GM21367 (cell line): ENCODE measurements around the gene AGAP1.

Source experiments
- ATAC-seq: cut with Tn5 transposase; IDR thresholded peaks from one replicate; pipeline ENCODE4 v1.9.1; 2021; ENCODE audit not compliant: unreplicated experiment

AGAP1 gene

GRCh38 chr2:235833971-235834620 lies 340.3 kb downstream of the AGAP1 start:
- ATAC-seq: no peak

- no peak for ATAC-seq
Measured at GRCh38 chr2:235834781-235835180, 340.9 kb downstream of the AGAP1 start.

DNA sequence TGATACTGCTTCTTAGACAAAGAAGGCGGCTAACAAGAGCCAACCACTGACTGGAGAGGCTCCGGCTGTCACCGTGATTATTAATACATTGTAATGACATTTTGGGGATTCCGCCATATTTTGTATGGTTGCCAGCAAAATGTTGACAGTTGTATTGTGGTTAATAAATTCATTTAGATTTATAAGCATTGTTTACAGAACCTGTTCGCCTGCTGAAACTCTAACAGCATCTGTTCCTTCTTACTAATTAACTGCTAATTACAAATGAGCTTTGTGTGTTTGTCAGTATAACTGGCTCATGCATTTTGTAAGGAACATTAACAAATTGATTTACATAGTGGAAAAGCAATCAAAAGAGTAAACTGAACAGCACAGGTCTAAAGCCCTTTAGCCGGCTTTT lies 342.0 kb downstream of the AGAP1 start:
- ATAC-seq: no peak

GRCh38 chr2:235836491-235836911 lies 342.7 kb downstream of the AGAP1 start:
- no peak for ATAC-seq

DNA sequence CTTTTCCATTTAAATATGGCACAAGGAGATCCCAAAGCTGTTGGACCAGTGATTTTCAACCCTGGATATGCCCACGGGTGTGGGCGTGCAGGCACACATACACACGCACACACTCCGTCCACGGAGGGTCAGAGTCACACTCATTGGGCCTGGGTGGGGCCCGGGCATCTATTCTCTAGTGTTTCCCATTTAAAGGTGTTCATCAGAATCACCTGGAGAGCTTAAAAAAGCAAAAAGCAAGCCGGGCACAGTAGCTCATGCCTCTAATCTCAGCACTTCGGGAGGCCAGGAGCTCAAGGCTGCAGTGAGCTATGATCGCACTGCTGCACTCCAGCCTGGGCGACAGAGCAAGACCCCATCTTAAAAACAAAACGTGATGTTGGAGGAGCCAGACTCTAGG lies 345.4 kb downstream of the AGAP1 start:
- no peak for ATAC-seq

- no peak for ATAC-seq
Measured at GRCh38 chr2:235839974-235840373, 346.1 kb downstream of the AGAP1 start.

DNA sequence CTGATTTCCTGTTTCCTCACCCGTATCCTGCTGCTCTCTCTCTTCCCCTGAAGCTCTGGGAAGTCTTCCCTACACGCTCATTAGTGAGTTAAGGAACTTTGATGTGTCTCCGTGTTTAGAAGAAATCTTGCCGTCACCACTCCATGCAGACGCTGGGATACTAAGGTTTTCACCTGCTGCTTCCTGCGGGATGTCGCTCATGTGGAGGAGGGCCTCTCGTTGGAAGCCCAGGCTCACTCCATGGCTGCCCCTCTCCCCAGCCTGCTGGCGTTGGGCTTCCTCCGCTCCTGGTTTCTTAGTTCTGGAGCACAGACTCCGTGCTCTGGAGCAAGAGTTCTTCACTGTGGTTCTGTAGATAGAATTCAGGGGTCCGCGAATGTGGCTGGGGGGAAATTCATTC lies 348.0 kb downstream of the AGAP1 start:
- ATAC-seq: no peak

DNA sequence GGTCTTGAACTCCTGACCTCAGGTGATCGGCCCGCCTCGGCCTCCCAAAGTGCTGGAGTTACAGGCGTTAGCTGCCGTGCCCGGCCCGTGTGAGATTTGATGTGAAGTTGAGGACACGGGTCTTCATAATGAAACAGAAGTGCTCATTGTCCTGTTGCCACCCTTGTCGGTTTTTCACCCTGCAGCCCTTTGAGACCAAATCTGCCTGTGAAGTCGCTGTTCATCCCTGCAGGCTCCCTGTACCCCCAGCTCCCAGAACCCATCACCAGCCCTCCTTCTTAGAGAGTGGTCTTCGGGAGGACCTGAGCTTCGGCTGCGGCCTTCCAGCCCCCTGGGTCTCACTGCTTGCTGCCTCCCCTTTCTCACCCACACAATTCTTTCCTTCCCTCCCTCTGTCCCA lies 349.1 kb downstream of the AGAP1 start:
- no peak for ATAC-seq

DNA sequence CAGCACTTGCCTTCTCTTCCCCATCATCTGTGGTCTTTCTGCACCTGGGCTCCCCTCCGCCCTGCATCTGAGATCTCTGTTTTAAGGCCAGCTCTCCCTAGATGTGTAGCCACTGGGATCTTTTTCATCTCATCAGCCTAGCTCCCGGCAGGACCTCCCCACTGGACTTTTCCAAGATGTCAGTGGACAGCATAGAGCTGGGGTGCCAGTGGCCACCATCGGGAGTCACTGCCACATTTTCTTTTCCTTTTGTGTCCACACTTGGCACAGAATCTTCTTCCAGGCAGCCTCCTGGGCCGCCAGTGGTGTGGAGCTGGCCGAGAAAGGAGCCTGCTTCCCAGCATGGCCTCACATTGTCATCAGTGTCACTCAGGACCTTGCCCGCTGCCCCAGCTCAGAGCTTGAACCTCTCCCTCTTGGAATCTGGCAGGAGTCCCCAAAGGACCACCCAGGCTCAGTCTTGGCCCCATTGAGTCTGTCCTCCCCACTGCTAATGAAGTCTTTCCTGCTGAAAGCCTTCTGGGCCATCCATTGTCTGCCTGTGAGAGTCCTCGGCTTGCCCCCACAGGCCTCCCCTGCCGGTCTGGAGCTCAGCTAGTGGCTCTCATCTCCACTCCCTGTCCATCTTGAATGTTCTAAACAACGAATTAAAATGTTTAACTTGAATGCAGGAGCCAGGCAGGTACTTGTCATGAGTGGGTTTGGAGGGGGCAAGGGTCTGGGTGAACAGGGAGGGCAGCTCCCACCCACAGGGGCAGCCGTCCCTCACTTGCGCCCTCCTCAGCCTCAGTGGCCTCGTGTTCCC lies 349.9 kb downstream of the AGAP1 start:
- no peak for ATAC-seq

DNA sequence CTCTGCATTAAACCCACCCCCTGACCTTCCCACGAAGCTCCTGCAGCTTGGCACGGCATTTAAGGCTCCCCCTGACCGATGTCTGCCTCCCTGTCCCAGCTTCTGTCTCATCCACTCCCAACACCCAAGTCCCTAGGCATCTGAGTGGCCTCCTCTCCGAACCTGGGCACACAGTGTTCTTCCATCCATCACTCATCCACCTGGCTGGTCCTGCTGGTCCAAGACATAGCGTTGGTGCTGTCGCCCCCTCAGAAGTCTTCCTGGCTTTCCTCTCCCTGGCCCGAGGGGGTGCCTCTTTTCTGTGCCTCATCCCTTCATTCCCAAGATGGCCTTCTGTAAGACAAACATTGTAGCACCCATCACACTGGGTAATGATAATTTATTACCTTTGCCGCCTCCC lies 350.7 kb downstream of the AGAP1 start:
- no peak for ATAC-seq

DNA sequence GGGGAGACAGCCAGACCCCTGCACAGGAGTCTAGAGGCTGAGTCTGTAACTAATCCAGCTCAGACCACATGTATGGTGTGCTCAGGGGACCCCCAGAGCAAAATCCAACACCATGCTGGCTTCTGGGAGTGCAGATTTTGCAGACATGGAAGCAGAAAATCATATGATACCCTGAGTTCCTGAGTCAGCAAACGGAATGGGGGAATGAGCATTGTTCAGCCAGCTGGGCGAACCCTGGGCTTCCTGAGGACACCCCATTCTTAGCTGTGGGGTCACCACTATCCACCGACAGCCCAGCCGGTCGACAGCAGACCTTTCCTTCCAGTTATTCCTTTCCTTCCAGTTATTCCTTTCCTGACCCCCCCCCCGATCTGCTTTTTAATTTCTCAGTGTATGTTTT lies 351.4 kb downstream of the AGAP1 start:
- no peak for ATAC-seq

GRCh38 chr2:235847576-235847975 lies 353.7 kb downstream of the AGAP1 start:
- no peak for ATAC-seq

DNA sequence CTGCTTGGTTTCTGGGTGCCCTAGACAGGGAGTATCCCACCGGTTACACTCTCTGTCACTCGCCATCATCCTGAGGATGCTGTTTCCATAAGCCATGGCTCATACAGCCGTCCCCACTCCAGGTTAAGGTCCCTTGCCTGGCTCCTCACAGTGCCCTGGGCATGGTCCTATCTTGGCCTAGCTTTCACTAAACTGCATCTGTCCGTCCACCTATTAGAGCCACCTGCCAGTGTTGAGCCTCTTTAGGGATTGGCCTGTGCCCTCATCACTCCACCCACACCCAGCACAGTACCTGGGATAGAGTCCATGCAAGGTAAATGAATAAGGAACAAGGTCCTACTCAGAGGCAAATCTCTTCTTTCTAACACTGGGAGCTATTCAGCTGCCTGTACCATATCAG lies 354.2 kb downstream of the AGAP1 start:
- no peak for ATAC-seq

GRCh38 chr2:235848946-235849345 lies 355.1 kb downstream of the AGAP1 start:
- no peak for ATAC-seq

- ATAC-seq: no peak
Measured at GRCh38 chr2:235849489-235849888, 355.6 kb downstream of the AGAP1 start.

DNA sequence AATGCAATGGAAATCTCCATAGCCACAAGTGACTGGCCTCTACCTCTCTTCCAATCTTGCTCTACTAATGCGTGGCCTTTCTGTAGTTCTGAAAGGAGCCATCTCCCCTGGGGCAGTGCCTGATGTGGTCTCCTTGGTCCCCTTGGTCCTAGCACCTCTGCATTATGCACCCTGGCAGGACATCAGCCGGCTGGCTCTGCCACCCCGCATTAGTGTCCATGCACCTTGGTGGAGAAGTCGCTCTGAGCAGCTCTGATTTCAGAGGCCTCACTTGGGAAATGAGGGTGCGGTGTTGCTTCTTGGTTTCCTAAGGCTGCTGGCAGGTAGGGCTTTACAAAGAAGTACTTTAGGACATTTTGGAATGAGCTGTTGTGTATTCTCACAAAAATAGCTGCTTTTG lies 356.4 kb downstream of the AGAP1 start:
- no peak for ATAC-seq

- ATAC-seq: no peak
Measured at GRCh38 chr2:235850771-235851551, 357.1 kb downstream of the AGAP1 start.

- ATAC-seq: no peak
Measured at GRCh38 chr2:235851828-235852525, 358.1 kb downstream of the AGAP1 start.

DNA sequence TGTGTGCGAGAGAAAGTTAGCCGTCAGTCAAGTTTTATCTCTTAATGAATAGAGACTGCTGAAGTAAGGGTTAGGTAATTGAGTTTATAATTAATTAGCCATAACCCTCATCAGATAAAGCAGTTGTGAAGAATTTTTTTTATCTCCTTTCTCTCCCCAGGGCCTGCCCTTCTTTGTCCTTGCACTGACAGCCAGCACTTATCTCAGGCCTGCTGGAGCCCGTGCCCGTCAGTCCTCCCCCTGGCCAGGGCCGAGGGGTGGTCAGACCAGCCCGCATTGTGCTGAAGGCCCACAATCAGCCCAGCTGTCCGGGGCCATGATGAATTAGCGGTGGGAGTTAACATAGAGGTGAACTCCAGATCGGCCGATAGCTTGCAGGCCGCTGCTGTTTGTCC lies 358.7 kb downstream of the AGAP1 start:
- ATAC-seq: no peak

DNA sequence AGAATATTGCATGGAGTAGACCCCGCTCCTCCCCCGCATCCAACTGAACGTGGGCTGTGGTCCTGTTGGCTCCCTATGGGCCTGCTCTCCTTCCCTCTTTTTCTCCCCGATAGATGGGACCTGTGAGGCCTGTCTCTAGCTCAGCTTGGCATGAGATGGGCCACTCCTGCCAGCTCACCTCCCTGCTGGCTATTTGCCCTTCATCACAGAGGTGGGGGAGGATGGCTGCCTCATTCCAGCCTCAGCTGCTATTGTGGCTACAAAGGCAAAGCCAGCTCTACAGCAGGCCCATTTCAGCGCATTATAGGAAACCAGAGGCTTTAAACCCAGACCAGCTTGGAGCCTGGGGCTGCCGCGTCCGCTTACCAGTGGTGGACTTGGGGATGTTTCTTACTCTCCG lies 360.4 kb downstream of the AGAP1 start:
- ATAC-seq: no peak

DNA sequence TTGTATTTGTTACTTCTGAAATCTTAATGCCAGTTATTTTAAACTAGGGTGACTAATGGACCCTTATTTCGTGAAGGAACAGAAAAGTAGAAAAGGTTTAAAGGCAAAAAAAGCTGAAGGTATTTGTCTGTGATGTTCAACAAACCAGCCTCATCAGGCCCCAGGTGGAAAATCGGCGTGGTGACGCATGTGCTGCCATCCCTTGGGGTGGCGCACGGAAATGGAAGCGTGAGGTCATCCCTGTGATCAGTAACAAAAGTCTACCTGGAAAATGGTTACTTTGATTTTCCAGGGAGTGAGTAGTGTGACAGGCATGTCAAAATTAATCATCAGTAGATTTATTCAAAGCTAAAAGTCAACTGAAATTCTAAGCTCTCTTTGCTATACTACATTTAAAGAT lies 361.2 kb downstream of the AGAP1 start:
- no peak for ATAC-seq
